K562 (cell line): ENCODE measurements around the gene P4HTM. TPM values are rescaled to one million over a fixed set of nuclear protein-coding genes. Genes with fewer than 3 reads are reported as not detected.

Experiments
- ATAC-seq: fragments of 200-7000 bp; cut with Tn5 transposase; 3 replicates; pipeline ENCODE4 v1.9.1; 2020; ENCODE audit warnings: moderate library complexity
- BruUV-seq: library from RNA; stranded (reverse); fragments of 400-500 nt; replicated peaks from 2 replicates; lab custom pipeline; 2021; lab: Mats Ljungman, UMichigan
- CTCF ChIA-PET: fragments of 300-600 bp; formaldehyde crosslinking; extraction: SDS; loops from one replicate; lab custom pipeline; 2021; ENCODE audit warnings: low intra/inter-chr PET ratio; lab: Yijun Ruan, JAX
- POLR2A ChIA-PET: fragments of 300-600, 350-650 bp; sonication (Branson Sonifier 250); formaldehyde crosslinking; extraction: SDS; loops from one replicate; lab custom pipeline; 2021; ENCODE audit warnings: antibody characterized with exemption, inconsistent platforms; lab: Yijun Ruan, JAX
- DNase-seq, 4 experiments: peaks; one replicate each; pipeline versions ENCODE4 v3.0.0 to v3.0.0-alpha.2; 2011 to 2018; ENCODE audit warnings: low spot score in 3 of 4, mixed read lengths in 3 of 4; ENCODE audit errors: extremely low read depth in 1 of 4
- FAIRE-seq: peaks from 2 replicates; lab custom pipeline; 2011; peaks lifted over from hg19 to GRCh38; lab: Jason Lieb, UNC
- H2AFZ ChIP-seq: 2 replicates; pipeline ENCODE4 v1.6.0; 2011; ENCODE audit warnings: low read depth, low read length, control low read depth, inconsistent platforms
- H3K27ac ChIP-seq: fragments of 200-600 bp; 3 replicates; pipeline ENCODE4 v1.8.0; 2011; ENCODE audit warnings: low read depth, mild to moderate bottlenecking, control low read depth, inconsistent platforms, low read length, moderate library complexity, mixed read lengths; ENCODE audit errors: extremely low read depth
- H3K27me3 ChIP-seq, 2 experiments: fragments of 300-600 bp in 1 of 2; 2 replicates in 1 of 2; 3 replicates in 1 of 2; pipeline versions ENCODE4 v1.6.0 to v1.8.0; 2011; ENCODE audit warnings: inconsistent platforms in 2 of 2, low read length in 2 of 2, mild to moderate bottlenecking in 1 of 2, mixed read lengths in 1 of 2, moderate library complexity in 1 of 2; ENCODE audit not compliant: control insufficient read depth in 2 of 2, insufficient read depth in 2 of 2
- H3K36me3 ChIP-seq: fragments of 300-600 bp; 3 replicates; pipeline ENCODE4 v1.8.0; 2011; ENCODE audit warnings: mild to moderate bottlenecking, low read length, inconsistent platforms; ENCODE audit not compliant: control insufficient read depth, insufficient read depth
- H3K4me1 ChIP-seq, 2 experiments: fragments of 200-600 bp in 1 of 2; replicated peaks in 1 of 2; 2 replicates in 1 of 2; 3 replicates in 1 of 2; pipeline versions ENCODE4 v1.5.1 to v1.8.0; 2011; ENCODE audit warnings: inconsistent platforms in 2 of 2, low read length in 2 of 2, mild to moderate bottlenecking in 1 of 2, mixed read lengths in 1 of 2, moderate library complexity in 1 of 2; ENCODE audit not compliant: control insufficient read depth in 2 of 2, insufficient read depth in 2 of 2
- H3K4me2 ChIP-seq: 2 replicates; pipeline ENCODE4 v1.6.1; 2011; ENCODE audit warnings: low read length, control low read depth, inconsistent platforms, mixed read lengths; ENCODE audit not compliant: insufficient read depth
- H3K4me3 ChIP-seq: fragments of 200-600 bp; sonication (generic), shearing (Covaris generic); 2 replicates; pipeline ENCODE4 v1.5.1; 2016; ENCODE audit warnings: control low read depth, inconsistent platforms
- H3K79me2 ChIP-seq: fragments of 200-600 bp; 3 replicates; pipeline ENCODE4 v1.8.0; 2011; ENCODE audit warnings: low read length, inconsistent platforms; ENCODE audit not compliant: control insufficient read depth, insufficient read depth
- H3K9ac ChIP-seq, 2 experiments: 2 replicates each; pipeline versions ENCODE4 v1.6.0 to v1.6.1; 2011; ENCODE audit warnings: low read depth in 2 of 2, low read length in 2 of 2, control low read depth in 1 of 2, inconsistent platforms in 1 of 2, mild to moderate bottlenecking in 1 of 2, mixed read lengths in 1 of 2; ENCODE audit not compliant: insufficient read depth in 1 of 2
- H3K9me1 ChIP-seq: one replicate; pipeline ENCODE4 v1.6.0; 2011; ENCODE audit warnings: inconsistent platforms, mild to moderate bottlenecking, low read length, moderate library complexity; ENCODE audit not compliant: control insufficient read depth, insufficient read depth
- H3K9me3 ChIP-seq: replicated peaks from 2 replicates; pipeline ENCODE4 v1.5.1; 2011; ENCODE audit warnings: low read depth, low read length, inconsistent platforms; ENCODE audit not compliant: control insufficient read depth, insufficient read depth
- H4K20me1 ChIP-seq: replicated peaks from 2 replicates; pipeline ENCODE4 v1.6.1; 2011; ENCODE audit warnings: low read length, inconsistent platforms, mixed read lengths; ENCODE audit not compliant: control insufficient read depth, insufficient read depth
- ATF1 ChIP-seq, 2 experiments: fragments of 450-650 bp in 1 of 2; IDR thresholded peaks; 2 replicates each; pipeline ENCODE4 v1.6.1; 2016; ENCODE audit warnings: missing compliant biosample characterization in 1 of 2, missing genetic modification characterization in 1 of 2
- FOXK2 ChIP-seq, 2 experiments: fragments of 450-650 bp; IDR thresholded peaks in 1 of 2; conservative IDR thresholded peaks in 1 of 2; 2 replicates each; pipeline ENCODE4 v1.6.1; 2016; ENCODE audit warnings: low read depth in 2 of 2, mild to moderate bottlenecking in 1 of 2
- ILF3 ChIP-seq: fragments of 450-650 bp; IDR thresholded peaks from 2 replicates; pipeline ENCODE4 v1.6.1; 2018; ENCODE audit warnings: antibody characterized with exemption, mild to moderate bottlenecking, moderate library complexity, borderline replicate concordance
- NCOA1 ChIP-seq: fragments of 450-650 bp; IDR thresholded peaks from 2 replicates; pipeline ENCODE4 v1.6.1; 2016; ENCODE audit warnings: low read depth
- PHB2 ChIP-seq: fragments of 450-650 bp; IDR thresholded peaks from 2 replicates; pipeline ENCODE4 v1.6.1; 2017; ENCODE audit warnings: low read depth
- RBM34 ChIP-seq: fragments of 200-400 bp; formaldehyde crosslinking; IDR thresholded peaks from 2 replicates; pipeline ENCODE4 v1.6.1; 2018; ENCODE audit warnings: low read length, borderline replicate concordance; ENCODE audit not compliant: insufficient read depth
- TCF7 ChIP-seq: sonication (generic); IDR thresholded peaks from 2 replicates; pipeline ENCODE4 v1.6.1; 2016; ENCODE audit warnings: antibody characterized with exemption, borderline replicate concordance
- ZFX ChIP-seq: sonication (generic); formaldehyde crosslinking; IDR thresholded peaks from 2 replicates; pipeline ENCODE4 v1.8.0; 2022; ENCODE audit warnings: mild to moderate bottlenecking, missing genetic modification reagents, moderate library complexity
- ZNF3 ChIP-seq: fragments of 250-450 bp; sonication (Bioruptor Pico); IDR thresholded peaks from 2 replicates; pipeline ENCODE4 v1.5.0; 2021; ENCODE audit warnings: mild to moderate bottlenecking, moderate library complexity
- ZNF444 ChIP-seq: fragments of 250-450 bp; sonication (Bioruptor Pico); IDR thresholded peaks from 2 replicates; pipeline ENCODE4 v1.4.0; 2020; ENCODE audit warnings: mild to moderate bottlenecking, moderate library complexity
- WGBS: fragments of 100-300 bp; shearing (Covaris generic); methylation state at CpG from one replicate; pipeline ENCODE4 v1.1.6; 2016; ENCODE audit warnings: low coverage, mixed read lengths; ENCODE audit not compliant: insufficient coverage; ENCODE audit errors: missing lambda C conversion rate; 5-methylcytosine and 5-hydroxymethylcytosine counted together
- in situ Hi-C: fragments of 300-500 bp; cut with MboI; formaldehyde crosslinking; loops from 4 replicates; pipeline ENCODE4 v1.15.0; 2018; ENCODE audit warnings: inconsistent platforms, mixed read lengths
- intact Hi-C: fragments of 100-400 bp; cut with micrococcal nuclease; formaldehyde crosslinking; loops from 2 replicates; pipeline ENCODE4 v1.14.2; 2022
- polyA plus RNA-seq, 8 experiments: library from polyadenylated mRNA; depleted of rRNA in 4 of 8; stranded (reverse) in 5 of 8; unstranded in 3 of 8; fragments of >200 nt; fragmentation: Nextera tagmentation in 2 of 8; fragmentation: Illumina TruSeq in 1 of 8; extraction: Ambion mirVana in 2 of 8; extraction: Trizol in 1 of 8; gene quantifications; 2 replicates each; pipeline versions ENCODE4 v1.2.1 to v1.2.3, GENCODE V29; 2011 to 2014; ENCODE audit warnings: inconsistent platforms in 1 of 8, missing spikeins in 1 of 8
- total RNA-seq, 7 experiments: library from RNA; depleted of rRNA in 6 of 7; stranded (reverse); fragments of >200 nt in 6 of 7; fragmentation: Illumina TruSeq in 2 of 7; extraction: Trizol in 2 of 7; gene quantifications; 2 replicates each; pipeline versions ENCODE4 v1.2.1 to v1.2.3, GENCODE V29; 2011 to 2021; ENCODE audit warnings: low replicate concordance in 1 of 7

The P4HTM gene
- total and polyA plus RNA-seq, 9 of the 15 experiments (the other 6 are each of a cell fraction or from before 2014, with no cell fraction given) = 0.09 to 0.66 (median 0.25) TPM; not detected in 2

- H3K27me3 ChIP-seq = no peaks in the 10 kb centered on the region
- intact Hi-C loops = no loop called here
- TF ChIP-seq ZNF3 = no peak
- no peak for TF ChIP-seq ZFX
- no peak for TF ChIP-seq ZNF444 (CRISPR knock-in tag)
- TF ChIP-seq TCF7 = no peak
- TF ChIP-seq FOXK2 (conservative IDR thresholded peaks at IDR 0.05 in 1 of 2, IDR thresholded peaks at IDR 0.05 in 1 of 2; ENCODE audit: low read depth in 2 of 2) = no peak
- TF ChIP-seq RBM34 = no peak
- no peak for TF ChIP-seq NCOA1
- TF ChIP-seq ILF3 = no peak
- TF ChIP-seq PHB2 = no peak
- no peak for TF ChIP-seq ATF1 (CRISPR knock-in tag; IDR thresholded peaks at IDR 0.05)
- no peak for TF ChIP-seq ATF1 (tag; IDR thresholded peaks at IDR 0.05)
- TF ChIP-seq, all 486 proteins: peak for 0
- H2AFZ ChIP-seq = no peak overlapping the region
- CTCF ChIA-PET = no interaction called here
- peak overlapping the region in 1 of 2 experiments; percentile 23; a peak in 1 of 4 replicates for H3K9ac ChIP-seq
- H3K4me1 ChIP-seq = peaks cover 9 to 21% of the 10 kb centered on the region in 2 experiments
- no peaks in the 10 kb centered on the region for H3K36me3 ChIP-seq
- H3K9me1 ChIP-seq = no peaks in the 10 kb centered on the region
- WGBS = 60% methylated on average over 5 of the region's 5 CpGs
- H3K4me2 ChIP-seq = no peak overlapping the region
- H3K4me3 ChIP-seq = no peak overlapping the region
- POLR2A ChIA-PET = interaction anchor here (0.9 to 1.1 kb wide), 2 partner anchors 10 to 25 kb away, joined by 4 read pairs; no protein-coding TSS in a partner anchor
- H3K9me3 ChIP-seq = no peaks in the 10 kb centered on the region
- no peak for DNase-seq
- no peak for ATAC-seq
- in situ Hi-C loops = no loop called here
- H3K27ac ChIP-seq = no peak overlapping the region
- no peaks in the 10 kb centered on the region for H3K79me2 ChIP-seq
- FAIRE-seq = no peak
- no TSS peak for BruUV-seq
- no peaks in the 10 kb centered on the region for H4K20me1 ChIP-seq
Observed at GRCh38 chr3:48991851-48992545, 2.0 kb downstream of the P4HTM start.
